Measurements from ENCODE around the gene ANP32E. TPM values are rescaled to one million over a fixed set of nuclear protein-coding genes. Genes with fewer than 3 reads are reported as not detected.
A peak's percentile ranks its signal among the peaks of the same experiment; 100 is the strongest.
"Not testable (repeated sequence)": the region's sequence is repeated elsewhere in the genome, so short reads cannot be mapped to it uniquely, and the experiment has no call there.

Gene ANP32E
- total RNA-seq, 1 donor from 2014 or later: 48.9 TPM

GRCh38 chr1:150233359-150234308 is 2.3 kb downstream of the ANP32E start:
- peaks cover 58% of the 10 kb centered on the region for H3K79me2 ChIP-seq (ENCODE audit: insufficient read depth, low read length)
- peak overlapping the region; percentile 88 for H3K4me2 ChIP-seq (ENCODE audit: low read length)
- peaks cover 7% of the 10 kb centered on the region for H4K20me1 ChIP-seq (ENCODE audit: insufficient read depth, low read length)
- no peaks in the 10 kb centered on the region for H3K9me3 ChIP-seq (ENCODE audit: insufficient read depth, low read depth, low read length)
- no peak overlapping the region for H2AFZ ChIP-seq (ENCODE audit: low read depth, low read length)
- no peaks in the 10 kb centered on the region for H3K4me1 Mint-ChIP-seq (ENCODE audit: low read depth, unreplicated experiment)
- H3K9me3 Mint-ChIP-seq (ENCODE audit: unreplicated experiment): no peaks in the 10 kb centered on the region
- H3K4me3 Mint-ChIP-seq (ENCODE audit: unreplicated experiment): peak overlapping the region; percentile 98
- H3K27ac Mint-ChIP-seq (ENCODE audit: unreplicated experiment): peak overlapping the region; percentile 91
- peak overlapping the region; percentile 94 for H3K9ac ChIP-seq (ENCODE audit: low read length)
- no peak for DNase-seq (ENCODE audit: low read depth)
- TF ChIP-seq CTCF (IDR thresholded peaks at IDR 0.05; ENCODE audit: insufficient read depth, low read depth, low read length) (no peak), EZH2 (IDR thresholded peaks at IDR 0.05; ENCODE audit: insufficient read depth, low read length) (no peak)
- H3K36me3 Mint-ChIP-seq (ENCODE audit: low read depth, unreplicated experiment): no peaks in the 10 kb centered on the region
- peaks cover 11% of the 10 kb centered on the region for H3K4me1 ChIP-seq (ENCODE audit: insufficient read depth, low read length)
- H3K36me3 ChIP-seq (ENCODE audit: insufficient read depth, low read length): peaks cover 11% of the 10 kb centered on the region
- FAIRE-seq: no peak
- H3K27me3 ChIP-seq (ENCODE audit: insufficient read depth, low read length): no peaks in the 10 kb centered on the region
- H3K4me3 ChIP-seq (ENCODE audit: insufficient read depth, low read depth, low read length): peak overlapping the region; percentile 89
- no peaks in the 10 kb centered on the region for H3K27me3 Mint-ChIP-seq (ENCODE audit: low read depth, unreplicated experiment)
- peak overlapping the region; percentile 82 for H3K27ac ChIP-seq (ENCODE audit: low read depth, low read length)

- Histone ChIP-seq H3K36me3 (ENCODE audit: insufficient read depth, low read length) (peaks cover 11% of the 10 kb centered on the region), H3K4me1 (ENCODE audit: insufficient read depth, low read length) (peaks cover 11% of the 10 kb centered on the region), H3K4me2 (ENCODE audit: low read length) (peak overlapping the region; percentile 88), H3K79me2 (ENCODE audit: insufficient read depth, low read length) (peaks cover 58% of the 10 kb centered on the region)
- not testable (repeated sequence) for DNase-seq (ENCODE audit: low read depth); FAIRE-seq; H3K27me3 ChIP-seq (ENCODE audit: insufficient read depth, low read length); H3K36me3 Mint-ChIP-seq (ENCODE audit: low read depth, unreplicated experiment); H4K20me1 ChIP-seq (ENCODE audit: insufficient read depth, low read length); H3K9ac ChIP-seq (ENCODE audit: low read length); H3K4me3 ChIP-seq (ENCODE audit: insufficient read depth, low read depth, low read length); H3K27me3 Mint-ChIP-seq (ENCODE audit: low read depth, unreplicated experiment); H3K27ac ChIP-seq (ENCODE audit: low read depth, low read length); H3K9me3 ChIP-seq (ENCODE audit: insufficient read depth, low read depth, low read length); H3K9me3 Mint-ChIP-seq (ENCODE audit: unreplicated experiment); H2AFZ ChIP-seq (ENCODE audit: low read depth, low read length); H3K4me1 Mint-ChIP-seq (ENCODE audit: low read depth, unreplicated experiment)
- peak overlapping the region; percentile 13 for H3K27ac Mint-ChIP-seq (ENCODE audit: unreplicated experiment)
- H3K4me3 Mint-ChIP-seq (ENCODE audit: unreplicated experiment): peak overlapping the region; percentile 98
These were observed 3.0 kb downstream of the ANP32E start for GRCh38 chr1:150232921-150233320.

- H3K4me1 Mint-ChIP-seq (ENCODE audit: low read depth, unreplicated experiment); H3K4me3 Mint-ChIP-seq (ENCODE audit: unreplicated experiment); H3K9ac ChIP-seq (ENCODE audit: low read length); H4K20me1 ChIP-seq (ENCODE audit: insufficient read depth, low read length); H3K4me1 ChIP-seq (ENCODE audit: insufficient read depth, low read length); H3K27ac ChIP-seq (ENCODE audit: low read depth, low read length); H3K4me3 ChIP-seq (ENCODE audit: insufficient read depth, low read depth, low read length); FAIRE-seq; H2AFZ ChIP-seq (ENCODE audit: low read depth, low read length); H3K27me3 ChIP-seq (ENCODE audit: insufficient read depth, low read length); DNase-seq (ENCODE audit: low read depth); H3K4me2 ChIP-seq (ENCODE audit: low read length); H3K9me3 ChIP-seq (ENCODE audit: insufficient read depth, low read depth, low read length); H3K27me3 Mint-ChIP-seq (ENCODE audit: low read depth, unreplicated experiment); H3K27ac Mint-ChIP-seq (ENCODE audit: unreplicated experiment); H3K9me3 Mint-ChIP-seq (ENCODE audit: unreplicated experiment): not testable (repeated sequence)
- H3K36me3 Mint-ChIP-seq (ENCODE audit: low read depth, unreplicated experiment): peaks cover 11% of the 10 kb centered on the region
- Histone ChIP-seq H3K79me2 (ENCODE audit: insufficient read depth, low read length) (peaks cover 39% of the 10 kb centered on the region), H3K36me3 (ENCODE audit: insufficient read depth, low read length) (peaks cover 38% of the 10 kb centered on the region)
These were observed 7.7 kb downstream of the ANP32E start for GRCh38 chr1:150228246-150228645.
